Daoy (cell line): ENCODE measurements around the gene NFIL3. TPM values are rescaled to one million over a fixed set of nuclear protein-coding genes. Genes with fewer than 3 reads are reported as not detected.
"Not testable (repeated sequence)": the region's sequence is repeated elsewhere in the genome, so short reads cannot be mapped to it uniquely, and the experiment has no call there.

Experiments used
- DNase-seq: peaks from one replicate; pipeline ENCODE4 v3.0.0-alpha.2; 2015; ENCODE audit warnings: low read depth
- total RNA-seq: library from RNA; depleted of rRNA; stranded (reverse); fragments of >200 nt; shearing (Covaris generic); gene quantifications from 2 replicates; pipeline ENCODE4 v1.2.3, GENCODE V29; 2014; rRNA removed

The NFIL3 gene, protein sequence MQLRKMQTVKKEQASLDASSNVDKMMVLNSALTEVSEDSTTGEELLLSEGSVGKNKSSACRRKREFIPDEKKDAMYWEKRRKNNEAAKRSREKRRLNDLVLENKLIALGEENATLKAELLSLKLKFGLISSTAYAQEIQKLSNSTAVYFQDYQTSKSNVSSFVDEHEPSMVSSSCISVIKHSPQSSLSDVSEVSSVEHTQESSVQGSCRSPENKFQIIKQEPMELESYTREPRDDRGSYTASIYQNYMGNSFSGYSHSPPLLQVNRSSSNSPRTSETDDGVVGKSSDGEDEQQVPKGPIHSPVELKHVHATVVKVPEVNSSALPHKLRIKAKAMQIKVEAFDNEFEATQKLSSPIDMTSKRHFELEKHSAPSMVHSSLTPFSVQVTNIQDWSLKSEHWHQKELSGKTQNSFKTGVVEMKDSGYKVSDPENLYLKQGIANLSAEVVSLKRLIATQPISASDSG
- total RNA-seq = 10.3 and 10.4 TPM in 2 replicates

- peak; percentile 91 for DNase-seq
Observed at GRCh38 chr9:91423785-91424402, at the start of gene NFIL3. Gene NFIL3 (minus strand): TSS chr9:91423832. CDS start chr9:91410734, 13,098 bp downstream.

- not testable (repeated sequence) for DNase-seq
Observed at GRCh38 chr9:91471524-91471923, 47.9 kb upstream of the NFIL3 start.

GRCh38 chr9:91465420-91465819 is 41.8 kb upstream of the NFIL3 start:
- no peak for DNase-seq

GRCh38 chr9:91458906-91459305 is 35.3 kb upstream of the NFIL3 start:
- DNase-seq = no peak

DNA sequence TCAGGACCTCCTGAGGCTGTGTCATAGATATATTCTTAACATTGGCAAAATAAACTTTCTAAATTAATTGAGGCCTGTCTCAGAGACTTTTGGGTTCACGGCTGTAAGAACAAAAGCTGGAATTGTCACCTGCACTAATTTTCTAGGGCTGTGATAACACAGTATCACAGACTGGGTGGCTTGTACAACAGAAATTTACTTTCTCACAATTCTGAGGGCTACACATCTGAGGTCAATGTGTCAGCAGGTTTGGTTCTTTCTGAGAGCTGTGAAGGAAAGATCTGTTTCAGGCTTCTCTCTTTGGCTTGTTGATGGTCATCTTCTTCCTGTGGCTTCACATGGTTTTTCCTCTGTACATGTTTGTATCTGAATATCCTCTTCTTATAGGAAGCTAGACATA is 29.2 kb upstream of the NFIL3 start:
- no peak for DNase-seq

- peak; percentile 37 for DNase-seq
Observed at GRCh38 chr9:91451431-91452270, 28.0 kb upstream of the NFIL3 start.

- no peak for DNase-seq
Observed at GRCh38 chr9:91445135-91445534, 21.5 kb upstream of the NFIL3 start.

- no peak for DNase-seq
Observed at GRCh38 chr9:91443994-91444392, 20.4 kb upstream of the NFIL3 start.

DNA sequence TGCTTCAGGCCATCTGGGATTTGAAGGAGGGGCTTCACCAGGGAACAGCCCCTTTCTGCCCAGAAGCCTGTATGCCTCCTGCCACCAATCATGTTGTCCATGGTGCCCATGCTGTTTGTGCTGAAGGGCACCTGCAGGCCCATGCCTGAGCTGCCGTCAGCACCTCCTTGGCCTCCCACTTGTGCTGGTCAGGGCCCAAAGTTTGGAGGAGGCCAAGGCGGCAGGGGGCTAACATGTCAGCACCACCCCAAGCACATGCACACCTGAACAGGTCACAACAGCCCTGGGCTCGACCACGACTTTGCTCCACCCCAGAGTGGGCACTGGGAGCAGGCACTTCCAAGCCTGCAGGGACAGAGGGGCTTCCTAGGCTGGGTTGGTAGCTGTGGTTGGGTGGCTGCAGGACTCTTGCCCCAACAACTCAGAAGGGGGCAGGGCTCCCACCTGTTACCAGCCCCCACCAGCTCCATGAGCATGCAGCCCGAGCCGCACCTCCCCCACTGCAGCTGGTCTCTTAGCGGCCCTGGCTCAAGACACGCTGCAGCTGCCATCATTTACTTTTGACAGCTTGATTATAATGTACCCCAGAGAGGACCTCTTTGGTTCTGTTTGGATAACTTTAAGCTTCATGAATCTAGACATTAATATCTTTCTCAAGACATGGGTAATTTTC is 19.8 kb upstream of the NFIL3 start:
- no peak for DNase-seq

GRCh38 chr9:91436841-91437240 is 13.2 kb upstream of the NFIL3 start:
- DNase-seq = no peak

DNA sequence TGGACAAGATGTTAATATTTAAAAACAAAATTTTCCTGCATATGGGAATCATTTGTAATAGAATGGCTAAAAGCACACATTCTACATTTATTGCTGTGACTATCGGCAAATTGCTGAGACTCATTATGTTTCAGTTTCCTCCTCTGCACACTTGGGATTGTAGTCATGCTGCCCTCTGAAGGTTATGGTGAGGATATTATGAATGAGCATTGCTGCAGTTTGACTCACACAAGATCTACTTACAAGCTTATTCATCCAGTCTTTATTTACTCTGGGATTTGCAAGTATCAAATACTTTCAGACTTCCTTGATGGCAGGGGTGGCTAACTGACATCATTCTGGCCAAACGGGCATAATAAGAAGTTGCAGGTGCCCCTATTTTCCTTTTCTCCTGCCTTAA is 9.5 kb upstream of the NFIL3 start:
- DNase-seq = peak; percentile 92

- DNase-seq = no peak
Observed at GRCh38 chr9:91431485-91431884, 7.9 kb upstream of the NFIL3 start.

- no peak for DNase-seq
Observed at GRCh38 chr9:91429501-91429900, 5.9 kb upstream of the NFIL3 start.

DNA sequence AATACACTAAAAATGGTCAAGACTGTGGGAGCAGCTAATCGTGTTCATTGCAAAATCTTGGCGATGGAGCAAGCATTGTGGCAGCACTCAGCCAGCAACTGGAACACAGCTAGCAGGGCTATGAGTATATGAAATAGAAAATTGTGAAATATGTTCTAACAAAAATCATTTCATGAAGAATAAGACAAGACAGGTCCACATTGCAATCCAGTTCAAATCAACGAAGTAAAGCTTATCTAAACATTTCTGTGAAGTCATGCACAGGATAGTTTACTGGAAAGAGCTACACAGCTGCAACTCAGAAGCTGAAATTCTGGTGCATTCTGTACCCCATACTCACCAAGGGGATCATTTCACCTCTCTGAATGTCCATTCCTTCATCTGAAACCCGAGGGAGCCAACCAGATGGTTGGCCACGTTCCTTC is 5.3 kb upstream of the NFIL3 start:
- no peak for DNase-seq

DNA sequence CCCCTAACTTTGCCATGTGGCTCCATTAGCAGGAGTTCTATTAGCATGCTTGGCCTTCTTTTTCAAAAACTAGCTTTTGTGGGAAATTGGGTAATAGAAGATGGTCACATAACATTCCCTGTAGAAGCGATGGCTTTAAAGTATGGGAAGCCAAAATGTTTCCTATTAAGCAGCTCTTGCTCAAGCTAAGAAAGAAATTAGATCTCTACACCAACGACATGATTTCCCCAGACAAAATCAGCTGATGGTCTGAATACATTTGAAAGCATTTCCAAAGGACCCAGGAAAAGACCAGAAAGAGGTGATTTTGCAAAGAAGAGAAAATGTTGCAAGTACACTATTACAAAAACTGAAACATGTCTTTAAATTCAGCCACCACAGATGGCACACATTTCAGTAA is 4.8 kb upstream of the NFIL3 start:
- no peak for DNase-seq

DNA sequence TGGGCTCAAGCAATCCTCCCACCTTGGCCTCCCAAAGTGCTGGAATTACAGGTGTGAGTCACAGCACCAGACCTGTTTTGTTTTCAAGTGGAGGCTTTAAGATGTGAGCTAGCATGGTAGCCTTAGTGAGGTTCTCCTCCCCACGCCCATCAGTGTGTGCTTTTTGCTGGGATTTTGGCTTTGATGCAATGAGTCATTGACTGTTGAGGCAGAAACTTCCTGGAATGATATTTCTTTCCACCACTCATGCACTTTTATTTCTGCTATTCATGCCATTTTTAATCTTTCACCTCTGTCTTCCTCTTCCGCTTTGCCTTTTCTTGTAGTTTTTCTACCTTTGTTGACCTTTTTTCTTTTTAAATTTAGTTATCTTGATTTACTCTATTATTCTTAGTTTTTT is 4.2 kb upstream of the NFIL3 start:
- DNase-seq = peak; percentile 79

DNA sequence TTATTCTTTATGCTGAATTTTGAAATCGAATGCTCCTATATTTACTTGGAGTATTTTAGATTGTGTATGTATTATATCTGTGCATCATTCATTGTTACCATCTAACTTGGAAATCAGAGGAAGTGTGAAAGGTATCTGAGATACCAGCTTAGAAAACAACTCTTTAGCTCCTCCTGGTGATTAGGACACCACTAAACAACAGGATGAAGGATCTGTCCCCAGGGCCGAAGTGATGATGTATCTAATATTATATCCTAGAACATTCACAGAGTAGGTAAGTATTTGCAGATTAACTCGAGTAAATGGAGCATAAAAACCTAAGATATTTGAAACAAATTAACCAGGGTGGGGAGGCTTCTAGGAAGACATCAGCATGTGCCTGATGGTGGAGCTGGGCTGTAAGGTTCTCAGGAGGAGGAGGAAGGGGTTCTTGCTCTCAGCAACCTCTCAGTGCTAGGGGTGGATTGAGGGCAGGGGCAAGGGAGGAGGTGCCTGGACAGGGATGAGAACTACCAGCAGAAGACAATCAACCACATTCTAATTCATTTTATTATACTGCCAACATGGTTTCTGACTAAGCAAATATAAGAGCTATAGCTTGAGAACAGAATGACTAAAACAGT is 2.6 kb upstream of the NFIL3 start:
- peak; percentile 24 for DNase-seq

GRCh38 chr9:91425271-91425670 is 1.6 kb upstream of the NFIL3 start:
- DNase-seq = no peak

- DNase-seq = peak; percentile 77
Observed at GRCh38 chr9:91424403-91425176, 958 bp upstream of the NFIL3 start.
